Stimulated activated CD8-positive, alpha-beta memory T cell treated with anti-CD3 and anti-CD28 coated beads, Interleukin-4, amount 100 ng/mL, for 24 hours (primary cell): ENCODE data around the gene PARP11.
A peak's percentile ranks its signal among the peaks of the same experiment; 100 is the strongest.
"Not testable (repeated sequence)": the region's sequence is repeated elsewhere in the genome, so short reads cannot be mapped to it uniquely, and the experiment has no call there.

Experiments used
- DNase-seq: peaks from one replicate; pipeline ENCODE4 v3.0.0-alpha.2; 2020; ENCODE audit warnings: low read depth

Gene PARP11

GRCh38 chr12:3882896-3883564 is 9.8 kb upstream of the PARP11 start:
- no peak for DNase-seq

GRCh38 chr12:3882406-3882805 is 9.2 kb upstream of the PARP11 start:
- DNase-seq, result no peak

GRCh38 chr12:3881281-3881950 is 8.2 kb upstream of the PARP11 start:
- no peak for DNase-seq

- no peak for DNase-seq
Measured at GRCh38 chr12:3879846-3880245, 6.6 kb upstream of the PARP11 start.

- no peak for DNase-seq
Measured at GRCh38 chr12:3871356-3871755, 1.8 kb downstream of the PARP11 start.

- DNase-seq, result no peak
Measured at GRCh38 chr12:3869865-3870264, 3.3 kb downstream of the PARP11 start.

GRCh38 chr12:3869433-3869832 is 3.8 kb downstream of the PARP11 start:
- DNase-seq, result no peak

GRCh38 chr12:3863756-3864155 is 9.4 kb downstream of the PARP11 start:
- no peak for DNase-seq

GRCh38 chr12:3842517-3842916 is 30.7 kb downstream of the PARP11 start:
- DNase-seq, result no peak

GRCh38 chr12:3841783-3842182 is 31.4 kb downstream of the PARP11 start:
- no peak for DNase-seq

GRCh38 chr12:3840833-3841232 is 32.4 kb downstream of the PARP11 start:
- DNase-seq, result not testable (repeated sequence)

- not testable (repeated sequence) for DNase-seq
Measured at GRCh38 chr12:3839745-3840144, 33.5 kb downstream of the PARP11 start.

GRCh38 chr12:3838701-3839548 is 34.3 kb downstream of the PARP11 start:
- DNase-seq, result peak; percentile 7

- no peak for DNase-seq
Measured at GRCh38 chr12:3838076-3838475, 35.1 kb downstream of the PARP11 start.

GRCh38 chr12:3837049-3837448 is 36.1 kb downstream of the PARP11 start:
- DNase-seq, result no peak

GRCh38 chr12:3836641-3837040 is 36.6 kb downstream of the PARP11 start:
- DNase-seq, result no peak

GRCh38 chr12:3835914-3836313 is 37.3 kb downstream of the PARP11 start:
- no peak for DNase-seq

GRCh38 chr12:3834774-3835173 is 38.4 kb downstream of the PARP11 start:
- DNase-seq, result no peak

GRCh38 chr12:3833670-3834310 is 39.4 kb downstream of the PARP11 start:
- DNase-seq, result no peak

- no peak for DNase-seq
Measured at GRCh38 chr12:3832738-3833137, 40.5 kb downstream of the PARP11 start.

- DNase-seq, result no peak
Measured at GRCh38 chr12:3828888-3829287, 44.3 kb downstream of the PARP11 start.

- DNase-seq, result no peak
Measured at GRCh38 chr12:3827301-3828000, 45.7 kb downstream of the PARP11 start.
